IPS-20b (cell line): ENCODE measurements around the gene ZNF618.

Experiments
- H3K27ac ChIP-seq: one replicate; pipeline ENCODE4 v1.5.1; 2013; ENCODE audit warnings: low read length
- H3K27me3 ChIP-seq: 2 replicates; pipeline ENCODE4 v1.6.1; 2013; ENCODE audit warnings: mild to moderate bottlenecking, low read length, inconsistent platforms; ENCODE audit not compliant: insufficient read depth
- H3K36me3 ChIP-seq: 2 replicates; pipeline ENCODE4 v1.6.1; 2013; ENCODE audit warnings: low read depth, mild to moderate bottlenecking, inconsistent platforms, low read length, moderate library complexity; ENCODE audit not compliant: insufficient read depth
- H3K4me1 ChIP-seq: 2 replicates; pipeline ENCODE4 v1.6.1; 2013; ENCODE audit warnings: mild to moderate bottlenecking, control low read depth, inconsistent platforms, low read length, moderate library complexity; ENCODE audit not compliant: insufficient read depth
- H3K4me3 ChIP-seq: 2 replicates; pipeline ENCODE4 v1.5.1; 2013; ENCODE audit warnings: mild to moderate bottlenecking, low read length, inconsistent platforms
- H3K9ac ChIP-seq: 2 replicates; pipeline ENCODE4 v1.6.1; 2013; ENCODE audit warnings: low read depth, mild to moderate bottlenecking, inconsistent platforms, low read length, moderate library complexity
- H3K9me3 ChIP-seq: 2 replicates; pipeline ENCODE4 v1.6.1; 2013; ENCODE audit warnings: mild to moderate bottlenecking, low read depth, low read length, inconsistent platforms; ENCODE audit not compliant: insufficient read depth

Gene ZNF618

DNA sequence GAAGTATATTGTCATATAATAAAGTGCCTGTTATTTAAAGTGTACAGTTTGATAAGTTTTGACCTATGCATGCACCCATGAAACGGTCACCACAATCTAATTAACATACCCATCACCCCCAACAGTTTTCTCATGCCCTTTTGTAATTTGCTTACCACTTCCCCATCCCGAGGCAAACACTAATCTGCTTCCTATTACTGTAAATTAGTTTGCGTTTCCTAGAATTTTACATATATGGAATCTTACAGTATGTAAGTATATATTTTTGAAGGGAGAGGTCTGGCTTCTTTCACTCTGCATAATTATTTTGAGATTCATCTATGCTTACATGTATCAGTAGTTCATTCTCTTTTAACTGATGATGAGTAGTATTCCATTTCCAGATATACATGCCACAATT lies 145.5 kb downstream of the ZNF618 start:
- Histone ChIP-seq H3K27ac (no peak overlapping the region), H3K9ac (no peak overlapping the region), H3K36me3 (peaks cover 52% of the 10 kb centered on the region), H3K27me3 (no peaks in the 10 kb centered on the region), H3K4me1 (no peaks in the 10 kb centered on the region), H3K4me3 (no peak overlapping the region), H3K9me3 (peaks cover 16% of the 10 kb centered on the region; the same call in 1 of the 2 replicates)

DNA sequence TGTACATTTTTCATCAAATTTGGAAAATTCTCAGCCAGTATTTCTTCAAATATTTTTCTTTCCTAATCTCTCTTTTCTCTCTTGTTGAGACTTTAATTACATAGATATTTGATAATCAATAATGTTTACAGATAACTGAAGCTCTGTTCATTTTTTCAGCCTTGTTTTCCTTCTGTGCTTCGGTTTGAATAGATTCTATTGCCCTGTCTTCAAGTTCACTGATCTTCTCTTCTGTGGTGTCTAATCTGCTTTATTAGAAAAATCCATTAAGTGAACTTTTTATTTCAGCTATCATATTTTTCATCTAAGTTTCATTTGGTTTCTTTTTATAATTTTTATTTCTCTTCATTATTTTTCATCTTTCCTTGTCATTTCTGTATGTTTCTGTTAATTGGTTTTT lies 147.9 kb downstream of the ZNF618 start:
- H3K4me3 ChIP-seq, result no peak overlapping the region
- no peak overlapping the region for H3K27ac ChIP-seq
- H3K27me3 ChIP-seq, result no peaks in the 10 kb centered on the region
- H3K36me3 ChIP-seq, result peaks cover 36% of the 10 kb centered on the region; the same call in 1 of the 2 replicates
- H3K9ac ChIP-seq, result no peak overlapping the region
- H3K9me3 ChIP-seq, result peaks cover 16% of the 10 kb centered on the region; the same call in 1 of the 2 replicates
- H3K4me1 ChIP-seq, result no peaks in the 10 kb centered on the region

DNA sequence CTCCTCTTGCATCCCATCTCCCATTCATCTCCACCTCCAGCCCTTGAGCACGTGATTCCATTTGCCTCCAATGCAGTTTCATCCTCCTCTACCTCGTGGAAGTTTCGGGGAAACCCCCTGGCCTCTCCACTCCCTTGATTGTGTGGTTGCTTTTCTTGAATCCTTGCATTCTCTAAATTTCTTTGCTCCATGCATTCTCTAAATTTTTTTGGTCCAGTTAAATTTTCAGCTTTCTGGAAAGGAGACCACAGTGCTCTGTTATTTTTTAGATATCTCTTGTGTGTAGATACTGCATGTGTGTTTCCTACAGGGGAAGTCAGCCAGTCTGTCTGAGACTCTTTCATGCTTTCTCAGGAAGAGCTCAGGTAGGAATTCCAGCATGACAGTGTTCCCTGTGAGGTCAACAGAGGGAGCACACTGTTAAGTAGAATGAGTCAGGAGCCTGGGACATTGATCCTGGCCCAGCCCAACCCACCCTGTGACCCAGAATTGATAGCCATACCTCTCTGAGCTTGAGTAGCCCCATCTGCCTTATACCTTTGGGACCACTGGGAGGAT lies 149.2 kb downstream of the ZNF618 start:
- no peak overlapping the region for H3K9ac ChIP-seq
- H3K4me1 ChIP-seq, result no peaks in the 10 kb centered on the region
- H3K27ac ChIP-seq, result no peak overlapping the region
- peaks cover 16% of the 10 kb centered on the region; the same call in 1 of the 2 replicates for H3K9me3 ChIP-seq
- no peak overlapping the region for H3K4me3 ChIP-seq
- peaks cover 39% of the 10 kb centered on the region for H3K36me3 ChIP-seq
- no peaks in the 10 kb centered on the region for H3K27me3 ChIP-seq

DNA sequence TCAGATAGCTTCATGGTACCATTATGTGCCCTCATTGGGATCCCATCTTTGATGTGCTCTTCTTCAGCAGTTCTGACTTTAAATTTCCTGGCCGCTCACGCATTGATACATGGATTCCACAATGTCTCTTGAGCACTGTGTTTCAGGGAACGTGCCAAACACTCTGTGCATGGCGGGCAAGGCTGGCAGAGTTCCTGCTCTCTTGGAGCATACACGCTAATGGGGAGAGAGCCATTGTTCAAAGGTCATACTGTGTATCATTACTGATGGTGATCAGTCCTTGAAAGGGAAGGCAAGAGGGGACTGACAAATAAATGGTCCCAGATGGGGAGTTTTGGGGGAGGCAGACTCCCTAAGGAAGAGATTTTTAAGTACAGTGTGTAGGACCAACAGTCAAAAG lies 149.7 kb downstream of the ZNF618 start:
- Histone ChIP-seq H3K4me3 (no peak overlapping the region), H3K36me3 (peaks cover 44% of the 10 kb centered on the region), H3K9ac (no peak overlapping the region), H3K27me3 (no peaks in the 10 kb centered on the region), H3K4me1 (no peaks in the 10 kb centered on the region), H3K9me3 (peaks cover 16% of the 10 kb centered on the region; the same call in 1 of the 2 replicates), H3K27ac (no peak overlapping the region)

DNA sequence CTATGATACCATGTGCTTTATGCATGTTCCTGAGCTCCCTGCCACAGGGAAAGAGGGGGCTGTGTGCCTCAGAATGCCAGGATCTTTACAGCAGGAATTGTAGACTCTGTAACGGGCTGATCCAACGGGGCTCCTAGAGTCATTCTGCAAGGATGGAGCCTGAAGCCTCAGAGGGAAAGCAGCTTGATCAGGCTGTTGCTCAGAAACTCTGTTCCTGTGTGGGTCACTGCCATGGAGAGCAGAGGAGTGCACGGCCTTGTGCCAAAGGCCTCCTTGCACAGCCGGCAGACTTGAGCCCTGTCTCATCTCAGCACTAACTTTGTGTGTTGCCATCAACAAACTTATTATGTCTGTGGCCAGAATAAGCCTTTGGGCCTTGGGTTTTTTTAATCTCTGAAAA lies 150.2 kb downstream of the ZNF618 start:
- H3K4me1 ChIP-seq, result no peaks in the 10 kb centered on the region
- no peak overlapping the region for H3K4me3 ChIP-seq
- no peak overlapping the region for H3K27ac ChIP-seq
- H3K27me3 ChIP-seq, result no peaks in the 10 kb centered on the region
- peaks cover 46% of the 10 kb centered on the region for H3K36me3 ChIP-seq
- H3K9ac ChIP-seq, result no peak overlapping the region
- peaks cover 16% of the 10 kb centered on the region; the same call in 1 of the 2 replicates for H3K9me3 ChIP-seq

DNA sequence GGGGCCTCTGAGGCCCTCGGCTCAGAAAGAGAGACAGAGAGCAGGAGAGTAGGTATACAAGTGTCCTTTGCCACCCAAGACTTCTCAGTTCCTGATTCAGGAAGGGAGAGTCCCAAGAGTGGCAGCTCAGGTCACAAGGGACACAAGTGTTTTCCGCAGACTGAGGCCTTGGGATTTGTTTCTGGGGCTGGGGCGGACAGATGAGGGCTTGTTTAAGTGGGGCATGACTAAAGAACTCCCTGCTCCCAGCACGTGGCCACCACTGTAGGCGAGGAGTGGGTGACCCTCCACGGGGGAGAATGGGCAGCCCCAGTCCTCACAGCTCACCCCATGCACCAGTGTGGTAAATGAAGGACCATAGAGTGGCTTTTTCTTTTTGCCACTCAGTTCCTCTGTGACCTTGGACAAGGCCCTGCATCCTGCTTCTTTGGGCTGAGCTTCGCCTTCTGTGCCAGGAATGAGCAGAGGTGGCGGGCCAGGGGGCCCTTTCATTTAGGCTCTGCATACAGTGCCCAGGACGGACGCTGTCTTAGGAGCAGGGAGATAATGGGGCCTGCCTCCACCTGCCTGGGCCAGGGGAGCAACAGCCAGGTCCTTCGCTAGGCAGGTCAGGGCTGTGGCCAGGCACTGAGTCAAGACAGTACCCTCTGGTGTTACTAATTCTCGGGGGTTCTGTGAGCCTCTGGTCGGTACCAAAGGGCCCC lies 151.2 kb downstream of the ZNF618 start:
- Histone ChIP-seq H3K4me1 (no peaks in the 10 kb centered on the region), H3K9ac (no peak overlapping the region), H3K4me3 (no peak overlapping the region), H3K27ac (no peak overlapping the region), H3K9me3 (peaks cover 15% of the 10 kb centered on the region; the same call in 1 of the 2 replicates), H3K36me3 (peaks cover 44% of the 10 kb centered on the region), H3K27me3 (no peaks in the 10 kb centered on the region)

DNA sequence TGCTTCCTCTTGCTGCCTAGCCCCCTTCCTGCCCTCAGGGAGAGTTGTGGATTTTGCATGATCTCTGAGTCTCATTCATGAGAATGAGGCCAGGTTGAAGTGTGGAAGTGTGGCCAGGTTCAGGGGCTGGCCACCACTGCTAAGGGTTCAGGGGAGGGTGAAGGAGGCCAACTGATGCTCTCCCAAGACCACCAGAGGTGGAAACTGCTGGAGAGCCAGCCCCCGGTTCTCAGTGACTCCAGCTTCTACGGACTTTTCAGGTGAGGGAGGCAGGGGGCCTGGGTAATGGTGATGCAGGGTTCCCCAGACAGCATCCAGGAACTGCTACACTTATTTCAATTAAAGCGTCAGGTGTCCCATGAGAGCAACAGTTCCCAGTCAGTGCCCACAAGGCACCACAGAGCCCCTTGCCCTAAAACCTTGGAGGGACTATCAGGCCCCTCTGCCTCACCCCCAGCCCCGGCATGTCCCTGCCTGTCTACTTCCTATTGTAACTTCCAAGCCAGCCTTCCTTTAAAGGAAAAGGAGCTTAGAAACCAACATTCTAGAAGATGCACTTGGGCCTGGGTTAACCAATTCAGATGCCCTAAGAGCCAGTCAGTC lies 151.9 kb downstream of the ZNF618 start:
- Histone ChIP-seq H3K4me1 (no peaks in the 10 kb centered on the region), H3K27me3 (no peaks in the 10 kb centered on the region), H3K9me3 (peaks cover 9% of the 10 kb centered on the region; the same call in 1 of the 2 replicates), H3K27ac (no peak overlapping the region), H3K36me3 (peaks cover 46% of the 10 kb centered on the region), H3K4me3 (no peak overlapping the region), H3K9ac (no peak overlapping the region)

DNA sequence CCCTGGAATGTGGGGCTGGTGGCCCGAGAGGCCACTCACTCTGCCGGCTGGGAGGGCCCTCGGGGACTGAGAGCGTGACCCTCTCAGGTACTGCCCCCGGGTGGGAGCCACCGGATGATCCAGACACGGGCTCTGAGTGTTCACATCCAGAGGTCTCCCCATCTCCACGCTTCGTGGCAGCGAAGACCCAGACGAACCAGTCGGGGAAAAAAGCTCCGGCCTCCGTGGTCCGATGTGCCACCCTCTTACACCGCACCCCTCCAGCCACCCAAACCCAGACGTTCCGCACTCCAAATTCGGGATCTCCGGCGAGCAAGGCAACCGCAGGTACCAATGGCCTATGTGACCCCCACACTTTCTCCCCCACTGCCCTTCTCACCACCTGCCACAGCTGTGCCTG lies 152.5 kb downstream of the ZNF618 start:
- H3K27ac ChIP-seq, result no peak overlapping the region
- H3K9ac ChIP-seq, result no peak overlapping the region
- H3K36me3 ChIP-seq, result peaks cover 41% of the 10 kb centered on the region
- no peaks in the 10 kb centered on the region for H3K4me1 ChIP-seq
- peaks cover 3% of the 10 kb centered on the region; the same call in 1 of the 2 replicates for H3K9me3 ChIP-seq
- H3K4me3 ChIP-seq, result no peak overlapping the region
- H3K27me3 ChIP-seq, result no peaks in the 10 kb centered on the region

DNA sequence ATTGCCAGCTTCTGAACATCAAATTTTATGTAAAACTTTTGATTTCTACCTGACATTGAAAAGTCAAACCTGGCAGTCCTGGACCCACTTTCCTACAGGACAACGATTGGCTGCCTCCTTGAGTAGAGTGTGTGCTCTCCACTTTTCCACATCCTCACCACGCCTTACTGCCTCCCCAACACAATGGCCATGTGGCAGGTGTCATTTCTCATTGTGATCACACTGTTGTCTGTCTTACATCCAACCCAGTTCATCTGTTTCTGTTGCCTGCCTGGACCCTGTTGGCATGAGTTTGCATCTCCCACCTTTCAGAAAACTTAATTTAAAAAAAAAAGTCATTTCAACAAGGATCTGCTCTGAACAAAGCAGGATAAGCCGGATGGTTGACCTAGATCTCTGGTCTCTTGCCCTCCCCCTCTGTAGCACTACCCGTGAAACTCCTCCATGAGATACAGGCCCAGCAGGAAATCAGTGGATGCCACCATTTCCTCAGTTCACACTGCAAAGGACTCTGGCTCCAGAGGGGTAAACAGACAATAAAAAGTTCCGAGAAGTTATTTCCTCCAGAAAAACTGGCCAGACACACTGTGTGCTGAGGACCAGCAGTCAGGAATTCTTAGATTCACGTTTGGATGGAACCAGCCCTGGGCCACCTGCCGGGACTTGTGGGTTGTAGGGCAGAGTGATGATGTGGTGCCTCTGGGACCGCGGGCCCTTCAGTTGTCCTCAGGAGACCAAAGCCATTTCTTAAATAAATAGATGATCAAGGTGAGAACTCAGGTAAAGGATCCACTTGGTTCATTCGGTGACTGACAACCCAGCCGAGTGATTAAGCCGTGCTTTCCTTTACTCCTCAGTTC lies 153.4 kb downstream of the ZNF618 start:
- Histone ChIP-seq H3K9me3 (no peaks in the 10 kb centered on the region), H3K4me3 (no peak overlapping the region), H3K27me3 (no peaks in the 10 kb centered on the region), H3K36me3 (peaks cover 43% of the 10 kb centered on the region), H3K27ac (no peak overlapping the region), H3K4me1 (no peaks in the 10 kb centered on the region), H3K9ac (no peak overlapping the region)

DNA sequence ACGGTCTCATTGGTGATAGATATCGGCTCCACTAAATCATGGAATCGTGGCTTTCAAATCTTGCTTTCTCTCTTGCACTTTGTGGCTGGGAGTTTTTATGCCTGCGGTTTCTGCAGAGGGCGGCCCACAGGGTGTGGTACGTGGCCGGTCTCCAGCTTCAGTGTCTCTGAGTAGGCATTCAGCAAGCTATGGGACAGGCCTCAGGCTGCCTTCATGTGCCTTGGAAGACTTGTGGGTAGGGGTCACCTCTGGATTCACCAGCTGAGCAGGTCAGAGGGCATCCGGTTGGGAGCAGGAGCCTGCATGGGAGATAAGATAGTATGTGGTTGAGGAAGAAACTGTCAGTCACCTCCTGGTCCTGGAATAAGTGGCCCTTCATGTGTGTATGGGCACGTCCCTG lies 154.3 kb downstream of the ZNF618 start:
- Histone ChIP-seq H3K9me3 (no peaks in the 10 kb centered on the region), H3K36me3 (peaks cover 43% of the 10 kb centered on the region), H3K4me3 (no peak overlapping the region), H3K27ac (no peak overlapping the region), H3K4me1 (no peaks in the 10 kb centered on the region), H3K27me3 (no peaks in the 10 kb centered on the region), H3K9ac (no peak overlapping the region)

DNA sequence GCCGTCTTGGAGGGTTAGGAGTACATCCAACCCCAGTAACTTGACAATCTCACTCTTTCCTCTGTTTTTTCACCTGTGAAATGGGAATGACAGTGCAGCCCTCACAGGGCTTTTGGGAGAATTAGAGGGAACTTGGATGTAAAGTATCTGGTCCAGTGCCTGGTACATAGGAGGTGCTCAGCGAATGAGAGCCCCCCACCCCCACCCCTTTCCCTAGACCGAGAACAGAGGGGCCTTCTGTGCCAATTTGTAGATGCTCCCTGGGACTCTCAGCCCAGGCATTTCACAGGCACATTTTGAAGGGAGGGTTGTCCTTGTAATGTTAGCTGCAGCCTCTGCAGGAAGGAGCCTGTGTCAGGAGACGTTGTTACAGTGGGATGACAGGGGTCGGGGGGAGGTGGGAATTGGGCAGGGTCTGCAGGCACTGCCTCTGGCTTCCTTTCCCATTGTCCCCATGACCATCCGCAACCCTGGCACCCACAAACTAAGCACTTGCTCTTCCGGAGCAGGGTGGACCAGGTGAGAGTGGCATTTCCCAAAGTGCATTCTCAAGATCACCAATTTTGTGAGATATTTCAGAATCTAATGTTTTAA lies 155.0 kb downstream of the ZNF618 start:
- H3K9ac ChIP-seq, result no peak overlapping the region
- no peaks in the 10 kb centered on the region for H3K27me3 ChIP-seq
- H3K27ac ChIP-seq, result no peak overlapping the region
- H3K36me3 ChIP-seq, result peaks cover 50% of the 10 kb centered on the region
- no peak overlapping the region for H3K4me3 ChIP-seq
- H3K9me3 ChIP-seq, result no peaks in the 10 kb centered on the region
- H3K4me1 ChIP-seq, result no peaks in the 10 kb centered on the region
